GM23248 (cell line): Measurements from ENCODE around the gene RAD51B.

Experiments used
- EZH2 ChIP-seq: fragments of 200-600 bp; sonication (generic); IDR thresholded peaks from 2 replicates; pipeline ENCODE4 v1.6.1; 2018; ENCODE audit warnings: antibody characterized with exemption, mild to moderate bottlenecking; ENCODE audit not compliant: insufficient read depth, poor library complexity, severe bottlenecking
- EZH2phosphoT487 ChIP-seq: fragments of 200-600 bp; sonication (generic); IDR thresholded peaks from 2 replicates; pipeline ENCODE4 v1.6.1; 2018; ENCODE audit warnings: antibody characterized with exemption, moderate library complexity, mild to moderate bottlenecking, low read depth; ENCODE audit not compliant: insufficient read depth

- no peak for TF ChIP-seq EZH2
- no peak for TF ChIP-seq EZH2phosphoT487
Measured at GRCh38 chr14:68535404-68536017, 715.9 kb downstream of the RAD51B start.
